Fibroblast of peridontal ligament (primary cell): ENCODE data around the gene PLEKHH1.

ENCODE experiments used
- DNase-seq: peaks from one replicate; pipeline ENCODE4 v3.0.0-alpha.2; 2010; ENCODE audit errors: extremely low read depth

The PLEKHH1 gene

DNA sequence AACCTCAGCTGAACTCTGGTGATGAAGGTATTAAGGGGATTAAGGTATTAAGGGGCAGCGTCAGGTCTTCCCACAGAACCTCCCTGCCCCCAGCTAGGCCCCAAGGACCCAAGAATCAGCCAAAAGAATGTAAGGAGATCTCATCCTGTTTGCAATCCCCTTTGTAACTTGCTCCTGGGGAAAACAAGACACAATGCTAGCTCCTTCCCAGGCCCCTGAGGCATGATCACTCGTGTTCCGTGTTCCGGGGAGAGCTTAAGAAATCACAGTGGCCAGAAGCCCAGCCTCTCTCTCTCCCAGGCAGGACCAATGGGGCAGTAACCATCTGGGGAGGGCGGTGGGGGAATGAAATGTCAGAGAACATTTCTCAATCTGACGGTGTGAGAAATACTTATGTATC, 33.8 kb downstream of the PLEKHH1 start:
- DNase-seq = peak; percentile 40

- no peak for DNase-seq
Observed at GRCh38 chr14:67567654-67568053, 34.6 kb downstream of the PLEKHH1 start.

- no peak for DNase-seq
Observed at GRCh38 chr14:67569011-67569650, 36.0 kb downstream of the PLEKHH1 start.

DNA sequence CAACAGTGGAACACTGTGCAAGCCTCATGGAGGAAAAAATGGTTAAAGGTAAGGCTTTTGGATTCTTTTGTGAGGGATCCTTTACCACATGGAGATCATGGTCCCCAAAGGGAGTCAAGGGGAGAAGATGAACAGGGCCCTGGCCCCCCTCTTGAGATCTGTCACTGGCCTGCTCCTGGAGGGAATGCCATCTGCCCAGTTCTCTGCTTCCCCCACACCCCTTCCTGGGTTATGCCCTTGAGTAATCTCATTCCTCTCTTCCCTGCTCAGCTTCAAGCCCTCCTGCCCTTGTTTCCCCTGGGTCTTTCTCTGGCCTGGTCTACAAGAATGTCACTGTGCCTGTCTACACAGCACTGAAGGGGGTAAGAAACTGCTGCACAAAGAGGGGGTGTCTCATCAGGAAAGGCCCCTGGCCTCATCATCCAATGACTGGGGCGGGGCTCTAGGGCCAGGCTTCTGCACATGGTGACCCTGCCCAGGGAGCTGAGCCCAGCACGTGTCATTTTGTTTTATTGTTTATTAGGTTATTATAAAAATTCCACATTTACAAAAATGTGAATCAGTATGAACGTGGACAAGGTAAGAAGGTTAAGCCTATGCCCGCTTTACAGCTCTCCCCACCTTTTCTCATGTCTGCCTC, 36.7 kb downstream of the PLEKHH1 start:
- DNase-seq = no peak

GRCh38 chr14:67570453-67570852, 37.4 kb downstream of the PLEKHH1 start:
- no peak for DNase-seq

- peak; percentile 59 for DNase-seq
Observed at GRCh38 chr14:67571275-67571990, 38.3 kb downstream of the PLEKHH1 start.

DNA sequence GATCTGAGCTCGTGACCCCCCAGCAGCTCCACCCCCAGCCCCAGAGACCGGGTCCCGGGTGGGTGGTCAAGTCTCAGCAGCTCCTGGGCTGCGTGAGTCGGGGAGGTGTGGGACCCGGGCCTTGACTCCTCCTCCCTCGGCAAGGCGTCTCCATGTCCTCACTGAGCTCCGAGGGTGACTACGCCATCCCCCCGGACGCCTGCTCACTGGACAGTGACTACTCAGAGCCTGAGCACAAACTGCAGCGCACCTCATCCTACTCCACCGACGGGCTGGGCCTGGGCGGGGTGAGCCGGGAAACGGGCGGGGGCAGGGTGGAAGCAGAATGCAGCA, 38.9 kb downstream of the PLEKHH1 start:
- DNase-seq = no peak

- DNase-seq = no peak
Observed at GRCh38 chr14:67572608-67573007, 39.5 kb downstream of the PLEKHH1 start.

- no peak for DNase-seq
Observed at GRCh38 chr14:67573228-67574010, 40.3 kb downstream of the PLEKHH1 start.

GRCh38 chr14:67574156-67574555, 41.1 kb downstream of the PLEKHH1 start:
- no peak for DNase-seq

DNA sequence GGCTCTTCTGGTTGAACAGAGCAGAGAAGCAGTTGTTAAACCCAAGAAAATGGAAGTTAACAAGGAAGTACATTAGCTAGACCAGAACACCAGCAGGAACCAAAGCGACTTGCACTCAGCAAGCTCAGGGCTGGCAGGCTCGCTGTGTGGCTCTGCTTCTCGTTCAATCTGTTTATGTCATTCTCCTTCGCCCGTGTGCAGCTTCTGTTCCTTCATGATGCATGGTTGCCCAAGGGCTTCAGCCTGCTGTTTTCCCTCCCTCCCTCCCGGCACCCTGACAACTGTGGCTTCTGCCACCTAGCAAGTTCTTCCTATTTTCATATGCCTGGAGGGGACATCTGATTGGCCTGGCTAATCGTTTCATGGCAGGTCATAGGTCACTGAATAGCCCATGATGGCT, 41.7 kb downstream of the PLEKHH1 start:
- DNase-seq = no peak

DNA sequence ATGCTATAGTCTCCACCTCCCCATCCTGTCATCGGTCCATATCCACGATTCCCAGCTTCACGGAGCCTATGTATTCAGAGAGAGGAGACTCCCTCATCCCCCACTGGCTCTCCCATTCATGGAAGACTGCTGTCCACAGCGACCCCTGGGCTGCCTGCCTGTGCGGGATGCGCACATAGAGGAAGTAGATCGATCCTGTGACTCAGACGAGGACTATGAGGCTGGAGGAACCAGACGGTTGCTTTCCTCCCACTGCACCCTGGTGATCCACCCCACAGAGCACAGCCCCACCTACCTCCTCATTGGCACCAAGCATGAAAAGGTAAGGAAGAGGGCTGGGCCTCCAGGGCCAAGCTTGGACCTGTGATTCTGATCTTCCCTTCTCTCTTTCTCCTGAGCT, 42.6 kb downstream of the PLEKHH1 start:
- no peak for DNase-seq

GRCh38 chr14:67576216-67576955, 43.3 kb downstream of the PLEKHH1 start:
- no peak for DNase-seq

DNA sequence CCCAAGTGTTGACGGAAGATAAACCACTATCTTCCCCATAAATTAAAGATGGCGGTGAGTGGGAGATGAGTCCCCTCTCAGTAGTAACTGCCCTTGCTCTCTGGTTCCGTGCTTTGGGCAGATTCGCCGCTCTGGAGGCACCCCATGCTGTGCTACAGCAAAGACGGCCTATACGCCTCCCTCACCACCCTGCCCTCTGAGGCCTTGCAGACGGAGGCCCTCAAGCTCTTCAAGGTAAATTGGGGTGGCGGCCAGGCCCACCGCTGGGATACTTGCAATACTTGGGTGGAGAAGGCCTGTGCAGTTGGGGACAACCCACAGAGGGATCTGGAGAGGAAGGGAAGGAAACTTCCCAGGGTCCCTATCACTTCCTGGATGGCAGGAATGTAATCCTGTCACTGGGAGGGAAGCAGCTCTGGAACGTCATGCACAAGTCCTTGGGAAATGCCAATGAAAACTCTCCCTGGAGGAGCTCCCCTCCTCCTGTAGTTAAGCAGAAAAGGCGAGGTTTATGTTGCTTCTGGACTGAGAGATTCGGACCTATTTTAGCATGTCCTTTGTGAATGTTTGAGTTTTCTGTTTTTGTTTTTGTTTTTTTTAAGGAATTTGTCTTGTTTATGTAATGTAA, 44.2 kb downstream of the PLEKHH1 start:
- DNase-seq = no peak

- no peak for DNase-seq
Observed at GRCh38 chr14:67577909-67578749, 45.0 kb downstream of the PLEKHH1 start.

DNA sequence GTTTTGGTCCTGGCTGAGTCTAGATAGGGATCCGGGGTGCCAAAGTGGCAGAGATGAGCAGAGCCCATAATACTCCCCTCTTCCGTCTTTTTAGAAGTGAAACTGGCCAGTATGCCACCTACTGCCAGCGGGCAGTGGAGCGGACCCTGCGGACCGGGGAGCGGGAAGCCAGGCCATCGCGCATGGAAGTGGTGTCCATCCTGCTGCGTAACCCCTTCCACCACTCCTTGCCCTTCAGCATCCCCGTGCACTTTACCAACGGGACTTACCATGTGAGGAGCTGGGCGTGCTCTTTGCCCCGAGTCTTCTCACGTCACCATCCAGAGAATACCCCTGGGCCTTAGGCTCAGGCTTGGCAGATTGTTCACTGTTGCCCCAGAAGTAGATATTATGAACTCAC, 46.0 kb downstream of the PLEKHH1 start:
- no peak for DNase-seq

- DNase-seq = no peak
Observed at GRCh38 chr14:67579636-67580035, 46.5 kb downstream of the PLEKHH1 start.

DNA sequence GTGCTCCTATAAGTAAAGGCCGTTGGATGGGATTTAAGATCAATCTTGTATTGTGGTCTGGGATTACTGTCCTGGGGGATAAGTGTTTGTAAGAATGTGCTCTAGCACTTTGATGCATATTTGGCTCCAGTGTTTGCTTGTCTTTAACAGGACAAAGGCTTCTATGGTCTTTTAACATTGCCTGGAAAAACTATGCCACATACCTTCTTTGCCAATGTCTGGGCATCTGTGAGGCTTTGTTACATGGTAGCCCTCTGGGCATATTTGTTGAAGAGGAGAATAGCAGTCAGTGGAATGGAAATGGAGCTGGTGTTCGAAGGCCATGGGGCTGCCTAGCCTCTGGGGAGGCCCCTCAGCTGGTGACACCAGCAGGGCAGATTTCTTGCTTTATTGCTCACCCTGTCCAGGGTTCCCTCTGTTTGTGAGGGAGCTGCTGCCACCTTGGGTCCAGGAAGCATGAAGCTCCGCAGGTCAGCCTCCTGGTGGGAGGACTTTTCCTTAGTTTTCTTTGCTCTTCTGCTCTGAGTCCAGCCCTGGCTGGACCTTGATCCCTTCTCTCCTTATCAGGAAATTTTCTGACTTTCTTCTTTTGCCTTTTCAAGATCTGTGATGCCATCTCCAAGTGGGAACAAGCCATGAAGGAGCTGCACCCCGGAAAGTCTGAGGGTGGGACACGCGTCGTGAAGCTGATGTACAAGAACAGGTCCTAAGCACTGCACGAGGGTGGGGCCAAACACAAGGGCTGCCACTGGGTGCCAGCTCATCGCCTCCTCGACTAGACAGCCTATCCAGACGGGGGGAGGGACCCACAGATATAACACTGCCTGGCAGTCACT, 47.5 kb downstream of the PLEKHH1 start:
- DNase-seq = no peak

DNA sequence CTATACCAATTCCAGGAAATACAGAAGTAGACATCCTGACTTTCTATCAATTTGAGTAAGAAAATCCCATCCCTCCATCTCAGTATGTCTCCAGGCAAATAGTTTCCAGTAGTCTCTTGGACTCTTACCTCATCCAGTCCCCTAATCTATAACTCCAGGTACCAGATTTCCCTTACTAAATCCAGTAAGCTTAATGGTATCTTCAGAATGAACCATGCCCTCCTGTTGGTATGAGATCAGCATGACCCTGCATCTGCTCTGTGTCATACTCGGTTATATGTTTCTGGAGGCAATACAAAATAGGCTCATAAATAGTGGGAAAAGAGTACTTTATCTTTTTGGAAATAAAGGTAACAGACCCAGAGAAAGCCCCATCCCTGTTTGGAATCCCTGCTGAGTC, 48.6 kb downstream of the PLEKHH1 start:
- no peak for DNase-seq

DNA sequence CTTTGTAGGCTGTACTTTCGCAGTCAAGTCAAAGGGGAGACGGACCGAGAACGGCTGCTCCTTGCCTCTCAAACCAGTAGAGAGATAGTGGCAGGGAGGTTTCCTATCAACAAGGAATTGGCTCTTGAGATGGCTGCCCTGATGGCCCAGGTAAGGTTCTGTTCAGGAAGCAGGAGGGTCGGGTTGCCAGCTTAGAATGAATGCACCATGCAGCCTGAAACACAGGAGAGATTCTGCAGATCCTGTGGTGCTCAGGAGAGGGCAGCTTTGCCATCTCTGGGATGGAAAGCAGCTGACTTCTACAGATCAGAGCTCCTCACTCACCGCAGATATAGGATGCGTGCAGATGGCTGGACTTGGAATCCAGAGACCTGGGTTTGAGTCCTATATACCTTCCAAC, 49.0 kb downstream of the PLEKHH1 start:
- no peak for DNase-seq
